ENCODE measurements around the gene SEC23B. TPM values are rescaled to one million over a fixed set of nuclear protein-coding genes. Genes with fewer than 3 reads are reported as not detected.

Gene SEC23B
- total RNA-seq, 1 experiment from 2014 or later, result 85.8 TPM

GRCh38 chr20:18587665-18588573 is 80.2 kb downstream of the SEC23B start, which contains the start of gene DTD1:
Gene DTD1, plus strand, starts transcription at chr20:18588054. Its CDS starts 19 bp downstream, at chr20:18588073.
- peak; percentile 93 for ATAC-seq
- intact Hi-C loops (cut with micrococcal nuclease), result loop anchor here (2.0 to 5.0 kb wide), 2 partner anchors 81 to 121 kb away; partner anchors contain the start of genes DZANK1, POLR3F and SEC23B
- ChIA-PET RAD21 (ENCODE audit: low non-redundant PET in 1 of 2, low total read pairs in 2 of 2, uncharacterized antibody in 2 of 2, unreplicated experiment in 2 of 2) (no interaction called here), CTCF (no interaction called here), POLR2A (no interaction called here)
- Histone ChIP-seq H3K79me2 (ENCODE audit: insufficient read depth, low read length) (peaks cover 36% of the 10 kb centered on the region), H4K20me1 (ENCODE audit: insufficient read depth) (no peaks in the 10 kb centered on the region), H2AFZ (ENCODE audit: low read depth, low read length, poor library complexity, severe bottlenecking) (peak within 1 kb of the TSS; percentile 82), H3K27ac (ENCODE audit: low read depth, low read length) (peak within 1 kb of the TSS; percentile 67), H3K4me3 (replicated peaks in 1 of 2; ENCODE audit: low read depth in 1 of 2, low read length in 2 of 2) (peak within 1 kb of the TSS; percentile 71 to 82), H3K4me1 (ENCODE audit: control insufficient read depth in 1 of 2, insufficient read depth in 2 of 2, low read length in 2 of 2) (peaks cover 8 to 17% of the 10 kb centered on the region in 2 experiments; a peak in 3 of 4 replicates), H3K9ac (ENCODE audit: low read length) (peak within 1 kb of the TSS; percentile 72), H3K4me2 (ENCODE audit: low read length) (peak within 1 kb of the TSS; percentile 94), H3K9me2 (ENCODE audit: insufficient read depth) (no peaks in the 10 kb centered on the region), H3K27me3 (ENCODE audit: insufficient read depth, low read length) (no peaks in the 10 kb centered on the region), H3K9me3 (ENCODE audit: control insufficient read depth in 1 of 2, insufficient read depth in 1 of 2, low read depth in 1 of 2, low read length in 2 of 2) (no peaks in the 10 kb centered on the region), H3K36me3 (ENCODE audit: control insufficient read depth in 1 of 2, insufficient read depth in 2 of 2, low read length in 2 of 2) (no peaks in the 10 kb centered on the region)
- peak; percentile 83 for DNase-seq (ENCODE audit: low read depth, low spot score)
- no TSS peak for BruUV-seq (replicated peaks)
- TF ChIP-seq POLR2A (IDR thresholded peaks at IDR 0.05; ENCODE audit: borderline replicate concordance, extremely low read depth, insufficient read depth, insufficient read length), result peak; percentile 27
- no peak for TF ChIP-seq SRF (IDR thresholded peaks at IDR 0.05; ENCODE audit: low read depth)
- TF ChIP-seq ATF3 (IDR thresholded peaks at IDR 0.05), result no peak
- peak; percentile 69; the same call in 1 of the 2 replicates for TF ChIP-seq SIN3A (IDR thresholded peaks at IDR 0.05; ENCODE audit: low read depth)
- TF ChIP-seq ELF1 (IDR thresholded peaks at IDR 0.05; ENCODE audit: borderline replicate concordance, low read depth), result peak; percentile 22; the same call in 1 of the 2 replicates
- TF ChIP-seq YY1 (IDR thresholded peaks at IDR 0.05; ENCODE audit: extremely low read depth, insufficient replicate concordance, low read depth, low read length), result peak; percentile 86
- no peak for TF ChIP-seq REST (IDR thresholded peaks at IDR 0.05; ENCODE audit: low read depth)
- TF ChIP-seq CTCF (IDR thresholded peaks at IDR 0.05 in 2 of 3, conservative IDR thresholded peaks at IDR 0.05 in 1 of 3; ENCODE audit: borderline replicate concordance in 1 of 3, insufficient read depth in 1 of 3, low read depth in 2 of 3, low read length in 2 of 3), result peak in 2 of 3 experiments; percentile 51 to 77; a peak in 4 of 6 replicates
- TF ChIP-seq ZNF274 (IDR thresholded peaks at IDR 0.05; ENCODE audit: low read depth, low read length), result no peak
- no peak for TF ChIP-seq RAD21 (IDR thresholded peaks at IDR 0.05; ENCODE audit: low read depth)
- no peak for TF ChIP-seq EZH2 (IDR thresholded peaks at IDR 0.05)
- TF ChIP-seq POLR2AphosphoS5 (IDR thresholded peaks at IDR 0.05; ENCODE audit: low read depth, low read length), result peak; percentile 85
- TF ChIP-seq FOSL1 (IDR thresholded peaks at IDR 0.05; ENCODE audit: low read depth), result no peak
- no peak for TF ChIP-seq ZBTB33 (IDR thresholded peaks at IDR 0.05; ENCODE audit: extremely low read depth, insufficient replicate concordance, low read length)
- no peak for TF ChIP-seq CEBPB (IDR thresholded peaks at IDR 0.05; ENCODE audit: low read depth)
- TF ChIP-seq SP1 (IDR thresholded peaks at IDR 0.05; ENCODE audit: low read depth), result peak; percentile 69
- no peak for TF ChIP-seq EZH2phosphoT487 (IDR thresholded peaks at IDR 0.05; ENCODE audit: borderline replicate concordance)
- peak; percentile 82 for TF ChIP-seq TCF7L2 (IDR thresholded peaks at IDR 0.05; ENCODE audit: borderline replicate concordance, extremely low read depth, insufficient read depth, insufficient read length)
